CD14-positive monocyte (primary cell): ENCODE data around the gene ARHGEF16. TPM values are rescaled to one million over a fixed set of nuclear protein-coding genes. Genes with fewer than 3 reads are reported as not detected.

Source experiments
- DNase-seq, 3 donors: peaks; one replicate each; pipeline ENCODE4 v3.0.0-alpha.2; 2011 to 2022
- H2AFZ ChIP-seq: 2 replicates; pipeline ENCODE4 v1.6.0; 2012; ENCODE audit warnings: mild to moderate bottlenecking, low read depth, low read length, inconsistent platforms; ENCODE audit not compliant: insufficient read depth, poor library complexity, severe bottlenecking
- H3K27ac ChIP-seq, 2 donors: 1 replicate in 1 of 2; 2 replicates in 1 of 2; pipeline ENCODE4 v1.5.1; 2012 to 2013; ENCODE audit warnings: low read length in 2 of 2, control low read depth in 1 of 2, inconsistent platforms in 1 of 2, low read depth in 1 of 2, mild to moderate bottlenecking in 1 of 2
- H3K27me3 ChIP-seq, 2 donors: one replicate each; pipeline versions ENCODE4 v1.6.0 to v1.6.1; 2011 to 2013; ENCODE audit warnings: low read length in 2 of 2; ENCODE audit not compliant: control insufficient read depth in 2 of 2, insufficient read depth in 2 of 2
- H3K36me3 ChIP-seq, 2 donors: replicated peaks in 1 of 2; 1 replicate in 1 of 2; 2 replicates in 1 of 2; pipeline versions ENCODE4 v1.5.1 to v1.6.1; 2012 to 2013; ENCODE audit warnings: low read length in 2 of 2, control low read depth in 1 of 2, inconsistent platforms in 1 of 2, mild to moderate bottlenecking in 1 of 2; ENCODE audit not compliant: insufficient read depth in 2 of 2, control insufficient read depth in 1 of 2
- H3K4me1 ChIP-seq, 2 donors: 1 replicate in 1 of 2; 2 replicates in 1 of 2; pipeline versions ENCODE4 v1.5.1 to v1.6.1; 2012 to 2013; ENCODE audit warnings: low read length in 2 of 2, control low read depth in 1 of 2, inconsistent platforms in 1 of 2, mild to moderate bottlenecking in 1 of 2, moderate library complexity in 1 of 2; ENCODE audit not compliant: insufficient read depth in 2 of 2, control insufficient read depth in 1 of 2
- H3K4me2 ChIP-seq: replicated peaks from 2 replicates; pipeline ENCODE3; 2012; ENCODE audit warnings: low read length, moderate library complexity, mild to moderate bottlenecking; ENCODE audit not compliant: poor library complexity, severe bottlenecking; ENCODE audit errors: extremely low read depth
- H3K4me3 ChIP-seq, 3 experiments: fragments of 200-600 bp in 1 of 3; sonication (generic) in 1 of 3; replicated peaks in 1 of 3; 1 replicate in 2 of 3; 2 replicates in 1 of 3; pipeline ENCODE4 v1.5.1; 2011 to 2013; ENCODE audit warnings: low read length in 3 of 3, mild to moderate bottlenecking in 3 of 3, control low read depth in 2 of 3, low read depth in 2 of 3, inconsistent platforms in 1 of 3, moderate library complexity in 1 of 3
- H3K79me2 ChIP-seq: 2 replicates; pipeline ENCODE4 v1.6.0; 2012; ENCODE audit warnings: mild to moderate bottlenecking, control low read depth, inconsistent platforms, low read length, moderate library complexity; ENCODE audit not compliant: insufficient read depth
- H3K9ac ChIP-seq: 2 replicates; pipeline ENCODE4 v1.6.0; 2017; ENCODE audit warnings: low read length, mild to moderate bottlenecking; ENCODE audit not compliant: insufficient read depth, poor library complexity, severe bottlenecking
- H3K9me3 ChIP-seq, 2 donors: replicated peaks in 1 of 2; 1 replicate in 1 of 2; 2 replicates in 1 of 2; pipeline versions ENCODE4 v1.5.1 to v1.6.1; 2012 to 2013; ENCODE audit warnings: low read length in 2 of 2, control low read depth in 1 of 2; ENCODE audit not compliant: control insufficient read depth in 1 of 2, insufficient read depth in 1 of 2
- H4K20me1 ChIP-seq: 2 replicates; pipeline ENCODE4 v1.6.0; 2012; ENCODE audit warnings: mild to moderate bottlenecking, low read length, control low read depth, moderate library complexity; ENCODE audit not compliant: insufficient read depth
- H3K27ac Mint-ChIP-seq, 7 donors: one replicate each; pipeline ENCODE4 v1.8.0; 2020; ENCODE audit warnings: mild to moderate bottlenecking in 7 of 7, mixed read lengths in 7 of 7, moderate library complexity in 6 of 7, inconsistent platforms in 2 of 7
- H3K27me3 Mint-ChIP-seq, 3 donors: one replicate each; pipeline ENCODE4 v1.8.0; 2021 to 2022; ENCODE audit warnings: low read depth in 3 of 3, mild to moderate bottlenecking in 3 of 3, mixed read lengths in 3 of 3, moderate library complexity in 3 of 3, inconsistent platforms in 1 of 3
- H3K36me3 Mint-ChIP-seq, 2 donors: one replicate each; pipeline ENCODE4 v1.8.0; 2020; ENCODE audit warnings: mixed read lengths in 2 of 2, inconsistent platforms in 1 of 2, mild to moderate bottlenecking in 1 of 2
- H3K4me1 Mint-ChIP-seq: one replicate; pipeline ENCODE4 v1.8.0; 2020; ENCODE audit warnings: mild to moderate bottlenecking, mixed read lengths
- H3K4me3 Mint-ChIP-seq, 2 donors: one replicate each; pipeline ENCODE4 v1.8.0; 2020; ENCODE audit warnings: mild to moderate bottlenecking in 2 of 2, mixed read lengths in 2 of 2, moderate library complexity in 1 of 2
- H3K9me3 Mint-ChIP-seq, 7 donors: one replicate each; pipeline ENCODE4 v1.8.0; 2020 to 2022; ENCODE audit warnings: mixed read lengths in 7 of 7, mild to moderate bottlenecking in 6 of 7, moderate library complexity in 6 of 7, inconsistent platforms in 2 of 7
- WGBS: methylation state at CpG from one replicate; pipeline ENCODE4 v1.1.5; 2013; ENCODE audit warnings: missing lambda C conversion rate; ENCODE audit not compliant: insufficient coverage; 5-methylcytosine and 5-hydroxymethylcytosine counted together
- intact Hi-C, 2 donors: fragments of 100-400 bp; cut with micrococcal nuclease; formaldehyde crosslinking; loops; one replicate each; pipeline versions ENCODE4 v1.15.0 to v1.15.1; 2023
- polyA plus RNA-seq, 3 donors: library from polyadenylated mRNA; depleted of rRNA in 1 of 3; unstranded in 2 of 3; stranded (reverse) in 1 of 3; fragments of 300-500 nt in 2 of 3; fragments of >200 nt in 1 of 3; fragmentation: Illumina TruSeq in 2 of 3; gene quantifications; 1 replicate in 2 of 3; 2 replicates in 1 of 3; pipeline ENCODE4 v1.2.3, GENCODE V29; 2012 to 2021
- TF ChIP-seq, protein P1 (sequence below): fragments of 200-600 bp; IDR thresholded peaks from one replicate; pipeline ENCODE4 v1.8.0; 2022; ENCODE audit warnings: antibody characterized with exemption, mild to moderate bottlenecking

The ARHGEF16 gene
- polyA plus RNA-seq, 3 donors = not detected

DNA sequence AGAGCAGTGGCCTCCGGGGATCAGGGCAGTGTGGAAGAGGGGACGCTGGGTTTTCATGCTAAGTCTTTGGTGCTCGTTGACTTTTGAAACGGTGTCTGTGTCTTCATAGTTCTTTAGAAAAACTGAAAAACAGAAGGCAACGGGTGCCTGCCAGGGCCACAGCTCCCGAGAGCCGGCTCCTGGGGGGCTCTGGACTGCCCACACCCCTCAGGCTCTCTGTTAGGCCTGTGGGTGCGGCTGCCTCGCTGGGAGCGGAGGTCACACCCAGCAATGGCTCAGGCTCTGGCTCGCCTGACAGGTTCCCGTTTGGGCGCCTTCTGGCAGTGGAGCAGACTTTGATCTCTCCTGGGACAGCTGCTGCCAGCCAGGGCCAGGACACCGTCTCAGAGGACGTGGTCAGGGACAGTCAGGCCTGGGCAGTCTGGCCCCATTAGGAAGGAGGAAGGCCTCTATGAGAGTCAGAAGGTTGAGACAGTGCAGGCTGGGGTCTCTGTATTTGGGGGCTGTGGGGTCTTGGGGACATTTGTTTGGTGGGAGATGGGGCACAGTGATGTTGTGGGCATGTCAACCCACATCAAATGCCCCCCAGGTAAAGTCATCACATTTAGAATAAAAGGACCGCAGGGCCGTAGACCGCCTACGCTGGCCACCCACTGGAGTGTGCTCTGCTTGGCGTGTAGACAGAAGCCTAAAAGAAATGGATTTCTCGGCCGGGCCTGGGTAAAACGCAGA lies 5.6 kb downstream of the ARHGEF16 start:
- Histone ChIP-seq H3K4me2 (no peak overlapping the region), H3K36me3 (no peaks in the 10 kb centered on the region), H3K79me2 (no peaks in the 10 kb centered on the region), H2AFZ (no peak overlapping the region), H3K9me3 (no peaks in the 10 kb centered on the region), H3K27me3 (peaks cover 0 to 5% of the 10 kb centered on the region in 2 donors), H3K4me1 (peaks cover 0 to under 1% of the 10 kb centered on the region in 2 donors), H3K4me3 (no peak overlapping the region), H3K27ac (no peak overlapping the region), H3K9ac (no peak overlapping the region), H4K20me1 (no peaks in the 10 kb centered on the region)
- TF ChIP-seq, protein P1, sequence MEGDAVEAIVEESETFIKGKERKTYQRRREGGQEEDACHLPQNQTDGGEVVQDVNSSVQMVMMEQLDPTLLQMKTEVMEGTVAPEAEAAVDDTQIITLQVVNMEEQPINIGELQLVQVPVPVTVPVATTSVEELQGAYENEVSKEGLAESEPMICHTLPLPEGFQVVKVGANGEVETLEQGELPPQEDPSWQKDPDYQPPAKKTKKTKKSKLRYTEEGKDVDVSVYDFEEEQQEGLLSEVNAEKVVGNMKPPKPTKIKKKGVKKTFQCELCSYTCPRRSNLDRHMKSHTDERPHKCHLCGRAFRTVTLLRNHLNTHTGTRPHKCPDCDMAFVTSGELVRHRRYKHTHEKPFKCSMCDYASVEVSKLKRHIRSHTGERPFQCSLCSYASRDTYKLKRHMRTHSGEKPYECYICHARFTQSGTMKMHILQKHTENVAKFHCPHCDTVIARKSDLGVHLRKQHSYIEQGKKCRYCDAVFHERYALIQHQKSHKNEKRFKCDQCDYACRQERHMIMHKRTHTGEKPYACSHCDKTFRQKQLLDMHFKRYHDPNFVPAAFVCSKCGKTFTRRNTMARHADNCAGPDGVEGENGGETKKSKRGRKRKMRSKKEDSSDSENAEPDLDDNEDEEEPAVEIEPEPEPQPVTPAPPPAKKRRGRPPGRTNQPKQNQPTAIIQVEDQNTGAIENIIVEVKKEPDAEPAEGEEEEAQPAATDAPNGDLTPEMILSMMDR = no peak
- 95% methylated on average over 23 of the region's 23 CpGs for WGBS
- intact Hi-C loops = no loop called here
- no peak overlapping the region for H3K4me3 Mint-ChIP-seq
- no peaks in the 10 kb centered on the region for H3K36me3 Mint-ChIP-seq
- H3K4me1 Mint-ChIP-seq = peaks cover 2% of the 10 kb centered on the region
- H3K9me3 Mint-ChIP-seq = no peaks in the 10 kb centered on the region
- DNase-seq = no peak
- peaks cover 6 to 24% (median 18%) of the 10 kb centered on the region in 3 donors for H3K27me3 Mint-ChIP-seq
- H3K27ac Mint-ChIP-seq = no peak overlapping the region

DNA sequence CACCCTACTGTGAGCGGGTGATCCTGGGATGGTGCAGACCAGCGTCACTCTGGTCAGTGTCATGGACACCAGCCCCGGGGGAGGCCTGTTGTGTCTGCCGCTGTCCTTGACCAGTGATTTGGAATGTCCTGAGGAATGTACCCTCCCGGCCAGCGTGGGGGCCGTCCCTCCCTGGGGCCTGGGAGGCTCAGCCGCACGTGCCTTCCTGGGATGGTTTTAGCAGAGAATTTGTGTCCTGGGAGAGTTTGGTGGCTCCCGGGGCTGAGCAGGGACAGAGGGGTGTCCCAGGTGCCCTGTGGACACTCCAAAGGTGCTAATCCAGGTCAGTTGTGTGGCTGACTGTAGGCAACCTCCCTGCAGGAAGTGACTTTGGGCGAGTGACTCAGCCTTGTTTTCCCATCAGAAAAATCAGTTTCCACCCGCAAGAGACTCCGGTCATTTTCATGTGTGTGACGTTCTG lies 6.2 kb downstream of the ARHGEF16 start:
- Histone ChIP-seq H3K4me2 (no peak overlapping the region), H4K20me1 (no peaks in the 10 kb centered on the region), H2AFZ (no peak overlapping the region), H3K4me1 (no peaks in the 10 kb centered on the region), H3K36me3 (no peaks in the 10 kb centered on the region), H3K27ac (no peak overlapping the region), H3K9ac (no peak overlapping the region), H3K9me3 (no peaks in the 10 kb centered on the region), H3K4me3 (no peak overlapping the region), H3K27me3 (no peaks in the 10 kb centered on the region), H3K79me2 (no peaks in the 10 kb centered on the region)
- H3K27me3 Mint-ChIP-seq = peaks cover 5 to 19% (median 12%) of the 10 kb centered on the region in 3 donors
- H3K36me3 Mint-ChIP-seq = no peaks in the 10 kb centered on the region
- TF ChIP-seq, protein P1 = no peak
- DNase-seq = no peak
- peak overlapping the region in 1 of 7 donors; percentile 33 for H3K27ac Mint-ChIP-seq
- no peak overlapping the region for H3K4me3 Mint-ChIP-seq
- WGBS = 91% methylated on average over 12 of the region's 14 CpGs
- intact Hi-C loops = no loop called here
- H3K9me3 Mint-ChIP-seq = no peaks in the 10 kb centered on the region
- no peaks in the 10 kb centered on the region for H3K4me1 Mint-ChIP-seq
